Measurements from ENCODE around the gene MPHOSPH9. TPM values are rescaled to one million over a fixed set of nuclear protein-coding genes. Genes with fewer than 3 reads are reported as not detected.

Gene MPHOSPH9
- total RNA-seq, 1 experiment from 2014 or later: 52.7 TPM

Other genes starting within 250 kb of the MPHOSPH9 start
- gene PITPNM2, start 82.1 kb downstream of the MPHOSPH9 start, total RNA-seq (2014; rRNA removed; shearing (Covaris generic)): 1.2 and 2.9 TPM in 2 replicates
- 25.5 and 32.1 TPM in 2 replicates for gene MTRFR, start 295 bp upstream of the MPHOSPH9 start, total RNA-seq (2014; rRNA removed; shearing (Covaris generic))
- gene CDK2AP1, start 38.7 kb upstream of the MPHOSPH9 start, total RNA-seq (2014; rRNA removed; shearing (Covaris generic)): 224 and 249 TPM in 2 replicates
- gene SBNO1, start 131.7 kb upstream of the MPHOSPH9 start, total RNA-seq (2014; rRNA removed; shearing (Covaris generic)): 10.5 and 16.3 TPM in 2 replicates
- gene KMT5A, start 151.0 kb upstream of the MPHOSPH9 start, total RNA-seq (2014; rRNA removed; shearing (Covaris generic)): 32.2 and 51.5 TPM in 2 replicates
- 3.5 and 5.3 TPM in 2 replicates for gene RILPL2, start 203.5 kb upstream of the MPHOSPH9 start, total RNA-seq (2014; rRNA removed; shearing (Covaris generic))
- 9.9 and 11.8 TPM in 2 replicates for gene SNRNP35, start 225.0 kb upstream of the MPHOSPH9 start, total RNA-seq (2014; rRNA removed; shearing (Covaris generic))